Measurements from ENCODE around the gene IGSF21.

The IGSF21 gene

DNA sequence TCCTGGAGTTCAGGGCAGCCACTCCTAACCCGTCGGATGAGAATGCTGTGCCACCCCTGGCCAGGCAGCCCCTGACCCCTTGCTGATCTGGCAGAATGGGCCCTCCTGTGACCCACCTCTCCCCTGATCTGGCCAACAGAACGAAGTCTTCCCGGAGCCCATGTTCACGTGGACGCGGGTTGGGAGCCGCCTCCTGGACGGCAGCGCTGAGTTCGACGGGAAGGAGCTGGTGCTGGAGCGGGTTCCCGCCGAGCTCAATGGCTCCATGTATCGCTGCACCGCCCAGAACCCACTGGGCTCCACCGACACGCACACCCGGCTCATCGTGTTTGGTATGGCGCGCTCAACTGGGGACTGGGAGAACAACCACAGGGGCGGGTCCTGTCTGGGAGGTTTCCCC, 269.1 kb downstream of the IGSF21 start:
- DNase-seq, result no peak

DNA sequence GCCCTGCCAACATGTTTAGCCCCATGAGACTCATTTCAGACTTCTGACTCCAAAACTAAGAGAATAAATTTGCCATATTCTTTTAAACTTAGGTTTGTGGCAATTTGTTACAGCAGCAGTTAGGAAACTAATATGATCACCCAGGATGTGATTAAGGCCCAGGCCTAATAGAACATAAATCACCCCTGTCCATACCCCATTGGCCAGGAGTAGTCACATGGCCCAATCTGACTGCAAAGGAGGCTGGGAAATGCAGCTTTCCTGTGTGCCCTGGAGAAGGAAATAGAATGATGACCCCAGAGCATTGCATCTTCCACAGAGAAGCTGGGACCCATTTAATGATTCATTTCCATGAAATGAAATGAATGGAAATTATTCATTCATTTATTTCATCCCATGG, 272.7 kb downstream of the IGSF21 start:
- DNase-seq, result no peak

DNA sequence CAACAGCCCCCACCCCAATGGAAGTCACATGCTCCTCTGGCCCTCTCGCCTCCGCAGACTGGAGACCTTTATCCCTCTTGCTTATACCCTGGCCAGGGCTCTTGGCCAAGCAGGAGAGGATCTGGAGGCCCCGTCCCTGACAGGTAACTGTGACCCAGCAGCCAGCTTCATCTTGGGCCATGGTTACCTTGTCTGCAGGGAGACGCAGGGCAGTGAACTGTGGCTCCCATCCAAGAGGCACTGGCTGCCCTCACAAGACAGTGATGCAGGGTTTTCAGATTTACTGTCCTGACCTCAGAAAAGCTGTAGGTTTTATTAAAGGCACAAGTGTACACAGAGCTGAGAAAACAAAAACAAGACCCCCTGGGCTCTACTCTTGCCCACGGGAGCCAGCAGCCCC, 276.5 kb downstream of the IGSF21 start:
- no peak for DNase-seq

DNA sequence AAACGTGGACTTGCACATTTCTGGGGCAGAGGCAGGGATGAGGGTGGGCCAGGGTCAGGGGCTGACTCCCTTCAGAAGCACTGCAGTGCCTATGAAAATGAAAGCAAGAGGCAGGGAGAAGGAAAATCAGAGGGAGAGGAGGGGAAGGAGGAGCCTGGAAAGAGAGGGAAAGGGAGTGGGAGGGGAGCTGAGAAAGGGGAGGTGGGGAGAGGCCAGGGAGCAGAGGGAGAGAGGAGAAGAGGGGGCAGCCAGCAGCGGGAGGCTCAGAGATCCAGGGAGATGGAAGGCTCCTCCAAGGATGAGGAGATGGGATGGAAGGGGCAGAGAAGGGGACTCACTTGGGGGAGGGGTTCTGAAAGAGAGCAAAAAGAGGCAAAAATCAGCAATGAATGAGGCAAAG, 276.9 kb downstream of the IGSF21 start:
- no peak for DNase-seq

DNA sequence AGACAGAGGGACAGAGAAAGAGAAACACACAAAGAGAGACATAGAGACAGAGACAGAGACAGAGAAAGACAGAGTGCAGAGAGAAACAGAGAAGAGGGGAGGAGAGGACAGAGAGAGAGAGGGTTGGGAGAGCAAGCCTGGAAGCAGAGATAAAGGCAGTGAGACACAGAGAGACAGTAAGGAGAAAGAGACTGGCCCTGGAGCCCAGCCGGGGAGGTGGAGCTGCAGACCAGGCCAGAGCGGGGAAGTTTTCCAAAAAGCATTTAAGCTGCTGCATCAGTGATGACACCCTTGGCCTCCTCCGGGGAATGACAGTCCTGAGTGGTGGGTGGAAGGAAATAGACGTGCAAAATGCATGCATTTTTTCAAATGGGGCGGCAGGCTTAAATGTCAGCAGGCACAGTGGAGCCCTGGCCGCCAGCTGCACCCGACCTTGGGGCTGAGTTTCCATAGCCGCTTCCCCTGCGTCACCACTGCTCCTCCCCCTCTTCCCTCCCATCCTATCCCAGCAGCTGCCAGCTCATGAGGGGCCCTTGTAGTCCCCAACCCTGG, 277.7 kb downstream of the IGSF21 start:
- no peak for DNase-seq

DNA sequence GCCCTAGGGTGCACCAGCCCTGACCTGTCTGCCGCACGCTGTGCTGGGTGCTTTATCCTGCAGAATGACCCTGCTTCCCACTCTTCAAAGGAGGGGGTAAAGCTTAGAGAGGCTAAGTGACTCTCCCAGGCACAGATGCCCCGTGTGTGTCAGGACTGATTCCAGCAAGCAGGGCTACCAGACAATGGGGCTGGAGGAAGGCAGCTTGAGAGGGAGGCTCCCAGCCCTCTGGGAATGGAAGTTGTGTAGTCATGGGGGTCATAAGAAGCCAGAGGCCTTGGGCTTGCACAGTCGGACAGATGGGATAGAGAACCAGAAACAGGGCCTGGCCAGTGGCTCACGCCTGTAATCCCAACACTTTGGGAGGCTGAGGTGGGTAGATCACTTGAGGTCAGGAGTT, 279.0 kb downstream of the IGSF21 start:
- no peak for DNase-seq

DNA sequence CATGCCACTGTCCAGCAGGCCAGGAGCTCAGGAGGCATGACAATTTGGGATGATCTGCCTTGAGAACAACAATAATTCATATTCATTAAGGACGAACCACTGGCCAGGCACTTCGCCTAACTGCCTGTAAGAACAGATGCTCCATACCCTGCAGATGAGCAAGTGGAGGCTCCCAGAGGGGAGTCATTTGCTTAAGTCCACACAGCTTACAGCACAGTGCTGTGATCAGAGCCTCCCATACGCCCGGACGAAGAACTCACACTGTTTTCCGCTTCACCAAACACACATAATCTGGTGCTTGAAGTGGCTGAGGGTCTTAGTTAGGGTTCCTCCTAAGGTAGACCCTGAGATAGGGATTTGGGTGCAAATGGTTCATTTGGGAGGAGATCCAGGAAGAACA, 279.7 kb downstream of the IGSF21 start:
- DNase-seq, result no peak

DNA sequence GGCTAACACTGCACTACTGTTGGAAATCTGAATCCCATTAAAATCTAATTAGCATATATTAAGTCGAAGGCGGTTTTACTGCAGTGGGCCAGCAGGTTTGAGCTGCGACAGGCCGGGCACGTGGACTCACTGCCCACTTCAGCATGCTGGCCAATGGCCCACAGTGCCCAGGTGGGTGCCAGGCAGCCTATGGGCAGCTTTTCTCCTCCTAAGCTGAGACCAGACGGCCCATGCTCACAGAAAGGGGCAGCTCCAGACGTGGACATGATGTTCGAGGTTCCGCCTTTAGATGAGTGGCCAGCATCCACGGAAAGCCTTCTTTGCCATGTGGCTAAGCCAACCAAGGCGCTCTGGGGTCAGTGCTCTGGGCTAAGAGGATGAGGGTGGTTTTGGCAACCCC, 283.4 kb downstream of the IGSF21 start:
- DNase-seq, result no peak

DNA sequence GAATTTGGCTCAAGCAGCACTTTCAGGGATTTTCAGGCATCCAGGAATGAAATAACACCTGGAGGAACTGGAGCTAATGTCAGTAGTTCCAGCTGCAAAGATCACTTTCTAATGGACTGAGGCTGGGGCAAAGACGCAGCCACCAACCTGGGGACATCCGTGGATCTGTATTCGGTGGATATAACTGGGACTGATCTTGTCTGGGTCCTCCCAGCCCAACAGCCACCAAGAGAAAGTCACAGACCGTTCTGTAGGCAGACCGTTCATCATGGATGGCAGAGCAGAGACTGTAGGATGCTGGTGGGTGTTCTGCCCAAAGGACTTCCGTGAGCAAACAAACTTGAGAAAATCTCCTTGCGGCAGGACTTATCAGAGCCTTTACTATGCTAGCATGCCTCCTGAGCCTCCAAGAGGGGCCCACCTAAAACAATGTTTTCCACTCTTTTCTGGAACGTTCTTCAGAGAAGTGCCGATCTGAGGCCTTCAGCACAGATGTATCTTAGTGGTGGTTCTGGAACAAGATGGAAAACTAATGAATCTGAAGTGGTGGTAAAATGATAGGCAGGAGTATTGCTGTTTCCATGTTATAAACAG, 287.1 kb downstream of the IGSF21 start:
- no peak for DNase-seq

DNA sequence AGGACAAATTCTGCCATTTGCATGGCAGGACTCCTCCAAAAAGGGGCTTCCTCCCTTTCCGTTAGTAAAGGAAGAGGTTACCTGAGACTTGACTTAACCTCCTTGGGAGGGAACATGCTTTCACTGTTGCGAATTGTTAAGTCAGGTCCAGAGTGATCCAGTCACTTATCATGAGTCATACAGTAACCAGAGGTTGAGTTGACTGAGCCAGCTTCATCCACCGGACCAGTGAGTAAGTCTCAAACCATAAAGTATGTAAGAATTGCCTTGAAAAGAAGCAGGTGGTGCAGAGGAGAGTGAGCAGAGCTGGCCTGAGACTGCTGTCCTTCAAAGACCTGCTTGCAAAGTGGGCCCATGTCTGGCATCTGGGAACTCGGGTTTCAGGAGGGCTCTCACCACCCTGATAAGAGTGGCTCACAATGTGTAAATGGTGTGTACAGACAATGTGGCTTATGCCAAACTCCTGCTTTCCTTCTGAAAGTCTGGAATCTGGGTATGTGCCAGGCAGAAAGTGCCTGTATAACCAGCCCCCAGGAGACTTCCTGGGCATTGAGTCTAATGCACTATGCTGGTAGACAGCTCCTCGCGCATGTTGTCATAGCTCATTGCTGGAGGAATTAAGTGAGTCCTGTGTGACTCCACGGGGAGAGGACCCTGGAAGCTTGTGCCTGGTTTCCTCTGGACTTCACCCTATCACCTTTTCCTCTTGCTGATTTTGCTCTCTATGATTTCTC, 288.8 kb downstream of the IGSF21 start:
- no peak for DNase-seq

DNA sequence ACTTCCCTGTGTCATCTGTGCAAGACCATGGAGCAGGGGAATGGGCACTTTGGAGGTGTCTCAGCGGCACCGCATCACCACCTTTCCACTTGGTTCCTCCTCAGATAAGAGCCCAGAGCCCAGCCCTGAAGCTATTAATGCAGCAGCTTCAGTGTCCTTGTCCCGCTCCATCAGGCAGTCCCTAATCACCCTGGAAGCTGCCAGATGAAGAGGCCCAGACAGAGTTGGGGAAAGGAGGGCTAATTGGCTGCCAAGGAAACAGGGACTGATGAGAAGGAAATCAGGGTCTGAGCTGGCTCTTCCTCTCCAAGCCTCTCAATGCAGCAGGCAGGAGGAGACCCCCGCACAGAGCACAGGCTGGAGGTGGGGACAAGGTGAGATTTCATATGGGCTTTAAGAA, 290.0 kb downstream of the IGSF21 start:
- no peak for DNase-seq

DNA sequence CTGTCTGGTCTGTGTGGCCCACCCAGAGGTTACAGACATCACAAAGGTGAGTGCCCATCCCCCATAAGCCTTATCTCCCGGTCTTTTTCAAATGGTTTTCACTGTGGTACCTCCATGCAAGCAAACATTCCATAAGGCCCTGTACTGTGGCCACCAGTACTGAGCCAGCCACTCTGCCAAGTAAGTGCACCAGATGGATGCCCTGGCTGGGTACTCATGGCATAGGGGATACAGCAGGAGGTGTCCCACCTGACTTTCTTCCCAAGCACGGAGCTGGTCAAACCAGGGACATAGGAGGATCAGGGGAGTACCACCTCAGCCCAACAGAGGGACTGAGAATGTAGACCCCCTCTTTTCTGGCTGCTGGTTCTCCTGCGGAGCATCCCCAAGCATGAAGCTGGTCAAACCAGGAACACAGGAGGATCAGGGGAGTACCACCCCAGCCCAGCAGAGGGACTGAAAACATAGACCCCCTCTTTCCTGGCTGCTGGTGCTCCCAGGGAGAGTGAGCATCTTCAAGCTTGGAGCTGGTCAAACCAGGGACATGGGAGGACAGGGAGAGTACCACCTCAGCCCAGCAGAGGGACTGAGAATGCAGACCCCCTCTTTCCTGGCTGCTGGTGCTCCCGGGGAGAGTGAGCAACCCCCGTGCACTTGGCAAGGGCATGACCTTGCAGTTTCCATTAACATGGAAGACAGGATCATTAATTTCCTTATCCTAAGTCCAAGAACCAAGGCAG, 291.4 kb downstream of the IGSF21 start:
- DNase-seq, result no peak

DNA sequence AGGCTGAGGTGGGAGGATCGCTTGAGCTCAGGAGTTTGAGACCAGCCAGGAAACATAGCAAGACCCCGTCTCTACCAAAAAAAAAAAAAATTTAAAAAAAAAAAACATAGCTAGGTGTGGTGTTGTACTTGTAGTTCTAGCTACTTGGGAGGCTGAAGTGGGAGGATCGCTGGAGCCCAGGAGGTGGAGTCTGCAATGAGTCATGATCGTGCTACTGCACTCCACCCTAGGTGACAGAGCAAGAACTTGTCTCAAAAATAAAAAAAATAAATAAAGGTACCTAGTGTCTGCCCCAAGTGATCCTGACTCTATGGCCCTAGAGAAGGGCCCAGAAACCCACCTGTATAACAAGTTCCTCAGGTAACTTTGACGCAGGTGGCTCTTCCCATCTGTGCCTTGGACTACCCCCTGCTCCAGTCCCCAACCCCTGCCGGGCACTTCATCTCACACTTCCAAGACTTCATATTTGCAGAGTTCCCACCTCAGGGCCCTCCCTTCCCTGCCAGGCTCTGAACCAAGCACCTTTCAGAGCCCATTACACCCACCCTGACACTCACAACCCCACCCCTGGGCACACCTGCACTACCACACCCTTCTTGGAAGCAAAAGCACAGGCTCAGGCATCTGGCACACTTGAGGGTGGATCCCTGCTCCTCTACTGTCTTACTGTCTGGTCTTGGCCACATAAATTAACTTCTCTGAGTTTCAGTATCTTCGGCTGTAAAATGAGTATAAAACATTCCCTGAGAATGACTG, 292.9 kb downstream of the IGSF21 start:
- no peak for DNase-seq

DNA sequence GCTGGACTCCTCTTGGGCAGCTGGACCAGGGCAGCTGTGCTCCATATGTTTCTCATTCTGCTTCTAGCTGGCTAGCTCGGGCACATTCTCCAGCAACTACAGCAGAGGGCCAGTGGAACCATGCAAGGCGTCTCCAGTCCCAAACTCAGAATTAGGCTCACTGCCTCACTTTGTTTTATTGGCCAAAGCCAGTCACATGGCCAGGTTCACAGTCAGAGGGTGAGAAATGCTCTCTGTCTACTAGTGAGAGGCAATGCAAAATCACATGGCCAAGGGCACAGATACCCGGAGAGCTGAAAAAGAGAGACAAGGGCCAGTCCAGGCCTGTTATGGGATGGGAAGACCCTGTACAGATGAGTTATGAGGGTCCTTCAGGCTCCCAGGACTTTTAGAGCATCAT, 294.3 kb downstream of the IGSF21 start:
- DNase-seq, result no peak

DNA sequence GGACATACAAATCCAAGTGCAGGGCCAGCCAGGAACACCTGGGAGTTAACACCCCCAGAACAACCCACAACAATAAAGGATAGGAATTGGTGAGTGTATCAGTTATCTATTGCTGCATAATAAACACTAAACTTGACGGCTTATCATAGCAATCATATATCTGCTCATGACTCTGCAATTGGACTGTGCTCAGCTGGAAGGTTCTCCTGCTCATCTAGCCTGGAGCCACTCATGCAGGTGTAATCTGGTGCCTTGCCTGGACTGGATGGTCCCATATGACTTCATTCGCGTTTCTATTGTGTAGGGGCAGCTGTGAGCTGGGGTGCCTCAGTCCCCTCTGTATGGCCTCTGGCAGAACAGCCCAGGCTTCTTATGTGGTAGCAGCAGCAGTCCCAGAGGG, 296.9 kb downstream of the IGSF21 start:
- no peak for DNase-seq

DNA sequence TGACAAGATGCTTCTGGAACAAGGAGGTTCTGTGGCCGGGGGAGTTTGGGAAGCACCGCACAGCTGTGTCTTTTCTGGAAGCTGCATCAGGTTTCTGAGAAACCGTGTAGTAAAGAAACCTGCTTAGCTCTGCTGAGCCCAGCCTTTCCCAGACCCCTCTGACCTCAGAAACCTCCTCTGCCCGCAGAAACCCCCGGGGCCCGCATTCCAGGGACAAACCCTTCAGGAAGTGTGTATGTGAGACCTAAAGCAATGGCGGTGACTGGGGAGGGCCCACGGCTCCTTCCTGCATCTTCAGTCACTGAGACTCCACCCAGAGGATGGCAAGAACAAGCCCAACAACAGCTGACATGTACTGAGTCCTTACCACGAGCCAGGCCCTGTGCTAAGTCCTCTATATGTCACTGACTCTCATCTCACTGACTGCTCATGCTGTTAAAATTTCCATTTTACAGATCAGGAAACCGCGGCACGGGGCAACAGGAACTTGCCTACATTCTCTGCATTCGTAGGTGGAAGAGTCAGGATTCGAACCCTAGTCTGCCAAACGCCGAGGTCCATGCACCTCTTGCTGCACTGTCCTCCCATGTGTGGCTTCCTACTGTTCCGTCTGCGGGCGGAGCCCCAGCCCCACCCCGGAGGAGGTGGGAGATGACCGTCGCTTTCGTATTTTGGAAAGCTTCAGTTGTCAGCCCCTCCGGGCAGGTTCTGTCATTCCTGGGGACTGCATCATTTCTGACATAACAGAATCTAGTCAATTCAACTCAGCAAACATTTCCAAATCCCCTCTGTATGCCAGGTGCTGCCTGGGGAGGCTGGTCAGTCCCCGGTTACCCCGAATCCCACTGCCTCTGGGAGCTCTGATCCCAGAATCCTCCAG, 299.8 kb downstream of the IGSF21 start:
- DNase-seq, result no peak

DNA sequence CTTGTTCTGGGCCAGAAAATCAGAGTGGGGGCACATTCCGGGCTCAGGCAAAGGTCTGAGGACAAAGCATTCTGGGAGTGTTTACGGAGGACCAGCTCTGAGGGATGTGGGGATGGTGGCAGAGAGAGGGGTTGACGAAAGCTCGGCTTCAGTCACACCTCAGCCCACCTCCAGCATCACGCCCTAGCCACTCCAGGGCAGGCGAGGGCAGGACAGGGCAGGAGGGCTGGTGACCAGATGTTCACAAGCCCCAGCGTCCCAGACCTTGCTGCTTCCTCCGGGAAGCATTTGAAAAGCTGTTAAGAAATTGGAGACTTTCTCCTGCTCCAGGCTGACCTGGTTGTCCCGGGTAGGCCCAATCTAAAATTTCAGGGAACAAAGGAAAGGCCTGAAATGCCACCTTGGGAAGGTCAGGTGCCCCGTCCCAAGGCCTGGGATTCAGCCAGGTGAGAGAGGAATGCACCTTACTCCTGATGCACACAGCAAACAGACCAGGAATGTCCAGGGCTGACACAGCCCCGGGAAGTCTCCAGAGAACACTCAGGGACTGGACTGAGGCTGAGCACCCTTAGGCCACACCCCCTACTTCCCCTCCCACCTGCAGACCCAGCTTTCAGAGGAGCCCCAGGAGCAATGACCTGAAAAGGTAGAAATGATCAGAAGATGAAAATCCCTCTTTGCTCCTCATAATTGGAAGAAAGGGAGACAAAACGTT, 301.2 kb downstream of the IGSF21 start:
- DNase-seq, result no peak

DNA sequence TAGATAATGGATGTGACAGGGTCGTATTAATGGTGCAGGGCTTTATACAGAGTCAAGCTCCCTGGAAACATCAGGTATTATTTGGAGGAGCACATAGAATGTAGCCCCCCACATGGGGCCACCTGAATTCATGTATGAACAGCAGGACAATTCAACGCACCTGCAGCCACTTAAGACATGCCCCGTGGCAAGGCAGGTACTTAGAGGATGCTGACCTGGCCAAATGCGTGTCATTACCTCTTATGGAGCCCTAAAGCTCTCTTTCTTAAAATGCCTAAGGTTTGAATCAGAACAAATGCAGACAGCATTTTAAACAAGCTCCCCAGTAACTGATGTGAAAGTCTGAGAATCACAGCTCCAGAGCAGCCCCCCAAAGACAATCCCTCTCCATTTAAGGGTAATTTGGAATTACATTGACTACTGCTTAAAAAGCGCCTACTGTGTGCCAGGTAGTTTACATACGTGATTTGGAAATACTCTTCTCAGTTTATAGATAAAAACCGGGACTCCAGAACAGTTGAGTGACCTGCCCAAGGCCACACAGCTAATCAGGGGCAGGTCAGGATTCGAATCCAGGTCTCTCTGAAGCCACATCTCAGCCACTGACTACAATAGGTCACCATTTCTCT, 302.1 kb downstream of the IGSF21 start:
- no peak for DNase-seq

DNA sequence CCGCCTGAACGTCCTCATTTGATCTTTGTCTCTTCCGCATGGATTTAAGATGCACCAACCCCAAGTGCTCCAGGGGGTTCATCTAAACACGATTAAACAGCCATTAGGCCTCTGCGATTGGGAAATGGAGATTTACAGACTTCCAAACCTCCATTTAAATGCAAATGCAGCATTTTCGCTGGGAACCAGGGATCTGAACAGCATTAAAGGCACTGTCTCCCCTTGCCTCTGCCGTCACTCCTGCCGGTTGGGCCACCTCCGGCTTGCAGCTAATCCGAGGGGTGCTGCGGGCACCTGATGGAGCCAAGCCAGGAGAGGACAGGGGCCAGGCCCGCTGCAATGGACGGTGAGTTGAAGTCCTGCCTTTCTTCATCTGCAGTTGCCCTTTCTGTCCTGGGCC, 302.8 kb downstream of the IGSF21 start:
- no peak for DNase-seq

DNA sequence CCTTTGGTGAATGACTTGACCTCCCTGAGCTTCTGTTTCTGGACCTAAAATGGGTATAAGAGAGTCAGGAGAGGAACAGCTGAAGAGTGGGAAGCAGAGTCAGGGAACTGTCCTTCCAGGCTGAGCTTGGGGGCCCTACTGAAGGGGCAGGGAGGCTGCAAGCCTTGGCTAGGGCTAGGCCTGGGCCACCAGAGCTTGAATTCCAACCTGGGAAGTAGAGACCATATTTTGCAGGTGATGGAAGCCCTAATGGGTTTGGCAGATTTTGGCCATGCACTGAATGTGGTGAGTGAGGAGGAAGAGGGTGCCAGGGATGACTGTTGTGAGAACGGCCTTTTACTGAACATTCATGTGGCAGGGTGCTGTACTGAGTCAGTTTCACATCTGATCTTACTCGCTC, 303.7 kb downstream of the IGSF21 start:
- no peak for DNase-seq
